Duodenal mucosa (tissue), 2 donors: ENCODE results near the gene BMAL2.

Experiments used
- H3K27ac ChIP-seq: one replicate; pipeline ENCODE4 v1.7.0; 2013; ENCODE audit warnings: low read depth, low read length
- H3K27me3 ChIP-seq, 2 donors: one replicate each; pipeline ENCODE4 v1.7.0; 2013; ENCODE audit warnings: low read length in 2 of 2, control low read depth in 1 of 2; ENCODE audit not compliant: insufficient read depth in 2 of 2, control insufficient read depth in 1 of 2
- H3K36me3 ChIP-seq, 2 donors: one replicate each; pipeline ENCODE4 v1.7.0; 2013; ENCODE audit warnings: low read length in 2 of 2, control low read depth in 1 of 2; ENCODE audit not compliant: insufficient read depth in 2 of 2, control insufficient read depth in 1 of 2
- H3K4me1 ChIP-seq, 2 donors: one replicate each; pipeline ENCODE4 v1.7.0; 2013; ENCODE audit warnings: low read length in 2 of 2, control low read depth in 1 of 2; ENCODE audit not compliant: insufficient read depth in 2 of 2, control insufficient read depth in 1 of 2
- H3K4me3 ChIP-seq, 2 donors: one replicate each; pipeline ENCODE4 v1.7.0; 2013; ENCODE audit warnings: low read length in 2 of 2, low read depth in 1 of 2
- H3K9ac ChIP-seq, 2 donors: one replicate each; pipeline ENCODE4 v1.7.0; 2013; ENCODE audit warnings: low read length in 2 of 2, low read depth in 1 of 2
- H3K9me3 ChIP-seq, 2 donors: one replicate each; pipeline ENCODE4 v1.7.0; 2013; ENCODE audit warnings: low read length in 2 of 2, control low read depth in 1 of 2; ENCODE audit not compliant: control insufficient read depth in 1 of 2

BMAL2 gene

GRCh38 chr12:27316947-27317346, 15.7 kb upstream of the BMAL2 start:
- no peaks in the 10 kb centered on the region for H3K4me1 ChIP-seq
- no peaks in the 10 kb centered on the region for H3K27me3 ChIP-seq
- no peak overlapping the region for H3K27ac ChIP-seq
- no peak overlapping the region for H3K9ac ChIP-seq
- H3K36me3 ChIP-seq: peaks cover 16 to 50% of the 10 kb centered on the region in 2 donors
- H3K9me3 ChIP-seq: no peaks in the 10 kb centered on the region
- H3K4me3 ChIP-seq: no peak overlapping the region

GRCh38 chr12:27319409-27319808, 13.2 kb upstream of the BMAL2 start:
- peaks cover 27 to 53% of the 10 kb centered on the region in 2 donors for H3K36me3 ChIP-seq

GRCh38 chr12:27319848-27320247, 12.8 kb upstream of the BMAL2 start:
- Histone ChIP-seq H3K9me3 (no peaks in the 10 kb centered on the region), H3K36me3 (peaks cover 27 to 51% of the 10 kb centered on the region in 2 donors), H3K9ac (no peak overlapping the region), H3K4me1 (no peaks in the 10 kb centered on the region), H3K4me3 (no peak overlapping the region), H3K27me3 (no peaks in the 10 kb centered on the region), H3K27ac (no peak overlapping the region)

More at GRCh38 chr12:27319409-27319808, 13.2 kb upstream of the BMAL2 start:
- no peak overlapping the region for H3K27ac ChIP-seq
- no peaks in the 10 kb centered on the region for H3K9me3 ChIP-seq
- H3K27me3 ChIP-seq: no peaks in the 10 kb centered on the region
- H3K9ac ChIP-seq: no peak overlapping the region
- no peaks in the 10 kb centered on the region for H3K4me1 ChIP-seq
- no peak overlapping the region for H3K4me3 ChIP-seq

GRCh38 chr12:27324530-27324929, 8.1 kb upstream of the BMAL2 start:
- Histone ChIP-seq H3K27ac (no peak overlapping the region), H3K4me3 (no peak overlapping the region), H3K27me3 (no peaks in the 10 kb centered on the region), H3K9me3 (no peaks in the 10 kb centered on the region), H3K9ac (no peak overlapping the region), H3K36me3 (peaks cover 16 to 37% of the 10 kb centered on the region in 2 donors), H3K4me1 (no peaks in the 10 kb centered on the region)

- Histone ChIP-seq H3K4me1 (peaks cover 18 to 23% of the 10 kb centered on the region in 2 donors), H3K9ac (no peak overlapping the region), H3K4me3 (no peak overlapping the region), H3K27me3 (peaks cover 4 to 5% of the 10 kb centered on the region in 2 donors), H3K9me3 (no peaks in the 10 kb centered on the region), H3K27ac (no peak overlapping the region), H3K36me3 (peaks cover 0 to 6% of the 10 kb centered on the region in 2 donors)
These were observed 1.8 kb upstream of the BMAL2 start for GRCh38 chr12:27330846-27331245.

- H3K9me3 ChIP-seq: no peaks in the 10 kb centered on the region
- no peak overlapping the region for H3K27ac ChIP-seq
- H3K36me3 ChIP-seq: peaks cover 0 to 6% of the 10 kb centered on the region in 2 donors
- H3K4me3 ChIP-seq: no peak overlapping the region
- H3K27me3 ChIP-seq: peaks cover 4 to 5% of the 10 kb centered on the region in 2 donors
- peaks cover 18 to 27% of the 10 kb centered on the region in 2 donors for H3K4me1 ChIP-seq
- H3K9ac ChIP-seq: no peak overlapping the region
These were observed 1.2 kb upstream of the BMAL2 start for GRCh38 chr12:27331291-27331926.

GRCh38 chr12:27331927-27332324, 710 bp upstream of the BMAL2 start:
- peaks cover 18 to 27% of the 10 kb centered on the region in 2 donors for H3K4me1 ChIP-seq
- peak overlapping the region; percentile 80 to 82 for H3K4me3 ChIP-seq
- no peak overlapping the region for H3K27ac ChIP-seq
- peaks cover 4 to 5% of the 10 kb centered on the region in 2 donors for H3K27me3 ChIP-seq
- H3K9ac ChIP-seq: no peak overlapping the region
- peaks cover 0 to under 1% of the 10 kb centered on the region in 2 donors for H3K36me3 ChIP-seq
- no peaks in the 10 kb centered on the region for H3K9me3 ChIP-seq

GRCh38 chr12:27332407-27332713, 276 bp upstream of the BMAL2 start:
- H3K27me3 ChIP-seq: peaks cover 4 to 5% of the 10 kb centered on the region in 2 donors
- no peak overlapping the region for H3K27ac ChIP-seq
- H3K4me3 ChIP-seq: peak overlapping the region; percentile 80 to 82
- peak overlapping the region; percentile 24 to 54 for H3K9ac ChIP-seq
- no peaks in the 10 kb centered on the region for H3K9me3 ChIP-seq
- H3K36me3 ChIP-seq: no peaks in the 10 kb centered on the region
- H3K4me1 ChIP-seq: peaks cover 18 to 31% of the 10 kb centered on the region in 2 donors

GRCh38 chr12:27333403-27334009, 870 bp downstream of the BMAL2 start:
- H3K9me3 ChIP-seq: no peaks in the 10 kb centered on the region
- H3K4me3 ChIP-seq: peak overlapping the region; percentile 80 to 82
- H3K27ac ChIP-seq: no peak overlapping the region
- peaks cover 4 to 5% of the 10 kb centered on the region in 2 donors for H3K27me3 ChIP-seq
- H3K4me1 ChIP-seq: peaks cover 18 to 32% of the 10 kb centered on the region in 2 donors
- H3K9ac ChIP-seq: peak overlapping the region; percentile 26 to 66
- H3K36me3 ChIP-seq: no peaks in the 10 kb centered on the region

- Histone ChIP-seq H3K4me3 (peak overlapping the region; percentile 80 to 82), H3K4me1 (peaks cover 18 to 32% of the 10 kb centered on the region in 2 donors), H3K27ac (no peak overlapping the region), H3K36me3 (no peaks in the 10 kb centered on the region), H3K9ac (peak overlapping the region; percentile 26 to 66), H3K27me3 (peaks cover 4 to 5% of the 10 kb centered on the region in 2 donors), H3K9me3 (no peaks in the 10 kb centered on the region)
These were observed 1.5 kb downstream of the BMAL2 start for GRCh38 chr12:27334042-27334720.
